HepG2 (cell line): Measurements from ENCODE around the gene FAM234A. TPM values are rescaled to one million over a fixed set of nuclear protein-coding genes. Genes with fewer than 3 reads are reported as not detected.

Experiments
- ATAC-seq: fragments of 200-7000 bp; cut with Tn5 transposase; 3 replicates; pipeline ENCODE4 v1.9.1; 2020; ENCODE audit warnings: mild to moderate bottlenecking, moderate library complexity
- BruUV-seq: library from RNA; stranded (reverse); fragments of 400-500 nt; replicated peaks from 2 replicates; lab custom pipeline; 2021; lab: Mats Ljungman, UMichigan
- CTCF ChIA-PET: fragments of 300-600 bp; formaldehyde crosslinking; extraction: SDS; loops from one replicate; lab custom pipeline; 2021; ENCODE audit warnings: low total read pairs, inconsistent platforms, low intra/inter-chr PET ratio; lab: Yijun Ruan, JAX
- POLR2A ChIA-PET: fragments of 350-600 bp; sonication (Branson Sonifier 250); formaldehyde crosslinking; loops from one replicate; lab custom pipeline; 2020; ENCODE audit warnings: antibody characterized with exemption, inconsistent platforms; lab: Yijun Ruan, JAX
- DNase-seq: peaks from one replicate; pipeline ENCODE4 v3.0.0-alpha.2; 2015; ENCODE audit warnings: low spot score
- FAIRE-seq: peaks from 3 replicates; lab custom pipeline; 2011; peaks lifted over from hg19 to GRCh38; lab: Jason Lieb, UNC
- H2AFZ ChIP-seq: one replicate; pipeline ENCODE4 v1.6.1; 2011; ENCODE audit warnings: low read length, inconsistent platforms
- H3K27ac ChIP-seq: fragments of 300-600 bp; 3 replicates; pipeline ENCODE4 v1.8.0; 2011; ENCODE audit warnings: mixed run types, mild to moderate bottlenecking, mixed read lengths, low read length, inconsistent platforms; ENCODE audit not compliant: insufficient read depth; ENCODE audit errors: extremely low read length
- H3K27me3 ChIP-seq, 2 experiments: fragments of 200-600 bp in 1 of 2; 2 replicates in 1 of 2; 3 replicates in 1 of 2; pipeline versions ENCODE4 v1.6.0 to v1.8.0; 2011; ENCODE audit warnings: low read length in 2 of 2, mild to moderate bottlenecking in 2 of 2, moderate library complexity in 2 of 2, inconsistent platforms in 1 of 2; ENCODE audit not compliant: insufficient read depth in 2 of 2, control insufficient read depth in 1 of 2
- H3K36me3 ChIP-seq, 2 experiments: fragments of 200-600 bp in 1 of 2; replicated peaks in 1 of 2; 2 replicates in 1 of 2; 3 replicates in 1 of 2; pipeline versions ENCODE4 v1.5.1 to v1.8.0; 2011; ENCODE audit warnings: low read length in 2 of 2, inconsistent platforms in 1 of 2; ENCODE audit not compliant: insufficient read depth in 2 of 2, control insufficient read depth in 1 of 2
- H3K4me1 ChIP-seq: 2 replicates; pipeline ENCODE4 v1.5.1; 2012; ENCODE audit warnings: low read length, inconsistent platforms; ENCODE audit not compliant: insufficient read depth
- H3K4me2 ChIP-seq: 2 replicates; pipeline ENCODE4 v1.6.0; 2011; ENCODE audit warnings: low read depth, low read length, inconsistent platforms
- H3K4me3 ChIP-seq, 3 experiments: fragments of 200-600 bp in 1 of 3; sonication (generic), shearing (Covaris generic) in 1 of 3; replicated peaks in 1 of 3; 2 replicates each; pipeline ENCODE4 v1.5.1; 2011 to 2016; ENCODE audit warnings: low read length in 3 of 3, inconsistent platforms in 2 of 3, low read depth in 2 of 3, mild to moderate bottlenecking in 2 of 3, control low read depth in 1 of 3, mixed read lengths in 1 of 3; ENCODE audit not compliant: insufficient read depth in 1 of 3
- H3K79me2 ChIP-seq: one replicate; pipeline ENCODE4 v1.6.1; 2011; ENCODE audit warnings: low read length, inconsistent platforms; ENCODE audit not compliant: insufficient read depth
- H3K9ac ChIP-seq: 2 replicates; pipeline ENCODE4 v1.6.0; 2011; ENCODE audit warnings: mild to moderate bottlenecking, low read depth, low read length, inconsistent platforms; ENCODE audit not compliant: insufficient read depth
- H3K9me3 ChIP-seq: 2 replicates; pipeline ENCODE4 v1.5.1; 2012; ENCODE audit warnings: mild to moderate bottlenecking, low read length
- H4K20me1 ChIP-seq: 2 replicates; pipeline ENCODE4 v1.6.0; 2011; ENCODE audit warnings: inconsistent platforms, mild to moderate bottlenecking, low read length, moderate library complexity; ENCODE audit not compliant: insufficient read depth
- ARID2 ChIP-seq: sonication (generic); formaldehyde crosslinking; IDR thresholded peaks from 2 replicates; pipeline ENCODE4 v1.8.1; 2022; ENCODE audit warnings: mild to moderate bottlenecking, missing genetic modification reagents, borderline replicate concordance
- ATF2 ChIP-seq: sonication (generic); formaldehyde crosslinking; IDR thresholded peaks from 2 replicates; pipeline ENCODE4 v1.4.0; 2020; ENCODE audit warnings: missing genetic modification reagents
- DDIT3 ChIP-seq: sonication (generic); formaldehyde crosslinking; IDR thresholded peaks from 2 replicates; pipeline ENCODE4 v1.4.0; 2020; ENCODE audit warnings: mild to moderate bottlenecking, missing genetic modification reagents
- GABPB1 ChIP-seq: IDR thresholded peaks from 2 replicates; pipeline ENCODE4 v1.6.1; 2016; ENCODE audit warnings: mild to moderate bottlenecking, missing genetic modification reagents, moderate library complexity, missing compliant biosample characterization
- HNRNPUL1 ChIP-seq: fragments of 200-400 bp; formaldehyde crosslinking; IDR thresholded peaks from 2 replicates; pipeline ENCODE4 v1.6.1; 2017; ENCODE audit warnings: low read depth, mild to moderate bottlenecking, low read length, moderate library complexity
- POLR2AphosphoS5 ChIP-seq: IDR thresholded peaks from 2 replicates; pipeline ENCODE4 v1.6.1; 2012; ENCODE audit warnings: low read depth, low read length
- SIN3A ChIP-seq: IDR thresholded peaks from 2 replicates; pipeline ENCODE4 v1.6.1; 2011; ENCODE audit warnings: low read depth, mild to moderate bottlenecking, control low read depth, low read length, borderline replicate concordance
- SP2 ChIP-seq: sonication (generic); formaldehyde crosslinking; IDR thresholded peaks from 2 replicates; pipeline ENCODE4 v1.5.1; 2020; ENCODE audit warnings: mild to moderate bottlenecking, missing genetic modification reagents
- TRIM22 ChIP-seq: fragments of 450-650 bp; IDR thresholded peaks from 2 replicates; pipeline ENCODE4 v1.6.1; 2017
- ZFY ChIP-seq: sonication (generic); formaldehyde crosslinking; IDR thresholded peaks from 2 replicates; pipeline ENCODE4 v1.4.0; 2020; ENCODE audit warnings: missing genetic modification reagents
- ZIK1 ChIP-seq: sonication (generic); formaldehyde crosslinking; IDR thresholded peaks from 2 replicates; pipeline ENCODE4 v1.5.0; 2020; ENCODE audit warnings: mild to moderate bottlenecking, low read depth, missing genetic modification reagents, borderline replicate concordance
- ZNF354B ChIP-seq: sonication (generic); formaldehyde crosslinking; IDR thresholded peaks from 2 replicates; pipeline ENCODE4 v1.8.0; 2022; ENCODE audit warnings: mild to moderate bottlenecking, missing genetic modification reagents
- ZNF496 ChIP-seq: sonication (generic); formaldehyde crosslinking; IDR thresholded peaks from 2 replicates; pipeline ENCODE4 v1.8.1; 2023; ENCODE audit warnings: mild to moderate bottlenecking, moderate library complexity, missing genetic modification reagents; ENCODE audit not compliant: insufficient replicate concordance
- WGBS: methylation state at CpG from one replicate; pipeline ENCODE4 v1.1.6; 2017; ENCODE audit warnings: low lambda C conversion rate; 5-methylcytosine and 5-hydroxymethylcytosine counted together
- in situ Hi-C: cut with HindIII; loops from 2 replicates; pipeline ENCODE4 v1.10.0; 2017; ENCODE audit warnings: low pct_unique_long_range_greater_than_20kb; ENCODE audit not compliant: extremely low pct_ligation_motif_present
- intact Hi-C: fragments of 100-400 bp; cut with micrococcal nuclease; formaldehyde crosslinking; loops from one replicate; pipeline ENCODE4 v1.10.0; 2022; ENCODE audit not compliant: unreplicated experiment
- polyA plus RNA-seq, 8 experiments: library from polyadenylated mRNA; depleted of rRNA in 3 of 8; stranded (reverse) in 7 of 8; unstranded in 1 of 8; fragments of >200 nt; fragmentation: Illumina TruSeq in 4 of 8; extraction: Trizol in 4 of 8; gene quantifications; 2 replicates each; pipeline versions ENCODE4 v1.2.1 to v1.2.3, GENCODE V29; 2011 to 2016; ENCODE audit warnings: low read depth in 4 of 8, missing spikeins in 1 of 8, mixed read lengths in 1 of 8; ENCODE audit not compliant: insufficient read depth in 1 of 8
- total RNA-seq, 5 experiments: library from RNA; depleted of rRNA; stranded (reverse); fragments of >200 nt; fragmentation: Illumina TruSeq; extraction: Trizol; gene quantifications; 2 replicates each; pipeline ENCODE4 v1.2.3, GENCODE V29; 2016; ENCODE audit warnings: low read depth in 1 of 5
- TF ChIP-seq, protein P1 (sequence below): sonication (generic); formaldehyde crosslinking; IDR thresholded peaks from 2 replicates; pipeline ENCODE4 v1.8.1; 2022; ENCODE audit warnings: mild to moderate bottlenecking, missing genetic modification reagents

FAM234A gene
- total and polyA plus RNA-seq, 2 of the 13 experiments (the other 11 are each of a cell fraction or from before 2014, with no cell fraction given): 29.2 to 34.4 TPM

GRCh38 chr16:275041-275641 is 40.5 kb downstream of the FAM234A start (continued):
- TF ChIP-seq ZNF354B (CRISPR knock-in tag) (no peak), DDIT3 (CRISPR knock-in tag) (no peak), HNRNPUL1 (no peak), ATF2 (CRISPR knock-in tag) (no peak), POLR2AphosphoS5 (no peak), ZFY (peak; percentile 33; the same call in 1 of the 2 replicates), SP2 (CRISPR knock-in tag) (no peak), ZIK1 (CRISPR knock-in tag) (no peak), GABPB1 (CRISPR knock-in tag) (peak; percentile 25; the same call in 1 of the 2 replicates)

GRCh38 chr16:275786-276232 is 41.2 kb downstream of the FAM234A start, which contains the start of gene RGS11:
RGS11 (minus strand) TSS chr16:275944; CDS start chr16:275911, 33 bp downstream.
- FAIRE-seq: no peak
- no peaks in the 10 kb centered on the region for H3K79me2 ChIP-seq
- 6% methylated on average over 39 of the region's 56 CpGs for WGBS
- H3K4me3 ChIP-seq: peak within 1 kb of the TSS in 2 of 3 experiments; percentile 42 to 59; a peak in 3 of 6 replicates
- no peak within 1 kb of the TSS for H3K9ac ChIP-seq
- no peaks in the 10 kb centered on the region for H3K36me3 ChIP-seq
- H3K9me3 ChIP-seq: no peaks in the 10 kb centered on the region
- BruUV-seq: no TSS peak
- no peak for TF ChIP-seq ZNF496 (CRISPR knock-in tag)
- TF ChIP-seq SIN3A: no peak
- TF ChIP-seq TRIM22: no peak
- no peak for TF ChIP-seq ARID2 (CRISPR knock-in tag)
- TF ChIP-seq, protein P1, sequence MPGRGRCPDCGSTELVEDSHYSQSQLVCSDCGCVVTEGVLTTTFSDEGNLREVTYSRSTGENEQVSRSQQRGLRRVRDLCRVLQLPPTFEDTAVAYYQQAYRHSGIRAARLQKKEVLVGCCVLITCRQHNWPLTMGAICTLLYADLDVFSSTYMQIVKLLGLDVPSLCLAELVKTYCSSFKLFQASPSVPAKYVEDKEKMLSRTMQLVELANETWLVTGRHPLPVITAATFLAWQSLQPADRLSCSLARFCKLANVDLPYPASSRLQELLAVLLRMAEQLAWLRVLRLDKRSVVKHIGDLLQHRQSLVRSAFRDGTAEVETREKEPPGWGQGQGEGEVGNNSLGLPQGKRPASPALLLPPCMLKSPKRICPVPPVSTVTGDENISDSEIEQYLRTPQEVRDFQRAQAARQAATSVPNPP (CRISPR knock-in tag): no peak
- TF ChIP-seq, all 625 proteins: peak for 0
- ChIA-PET POLR2A (interaction anchor here (0.6 kb wide), 1 partner anchor 77 kb away, joined by 3 read pairs; the partner anchor contains the start of gene AXIN1), CTCF (no interaction called here)
- peaks cover 12 to 70% of the 10 kb centered on the region in 2 experiments for H3K27me3 ChIP-seq
- no peak within 1 kb of the TSS for H3K27ac ChIP-seq
- ATAC-seq (no peak), DNase-seq (no peak)
- H3K4me1 ChIP-seq: peaks cover 24% of the 10 kb centered on the region
- in situ Hi-C loops (no loop called here), intact Hi-C loops (no loop called here)
- peak within 1 kb of the TSS; percentile 55 for H3K4me2 ChIP-seq
- no peak within 1 kb of the TSS for H2AFZ ChIP-seq
- H4K20me1 ChIP-seq: no peaks in the 10 kb centered on the region
